SW480 (cell line): ENCODE measurements around the gene PAM16.
"Not testable (repeated sequence)": the region's sequence is repeated elsewhere in the genome, so short reads cannot be mapped to it uniquely, and the experiment has no call there.

Experiments used
- DNase-seq: peaks from one replicate; pipeline ENCODE4 v3.0.0-alpha.2; 2016; ENCODE audit warnings: low spot score

PAM16 gene

DNA sequence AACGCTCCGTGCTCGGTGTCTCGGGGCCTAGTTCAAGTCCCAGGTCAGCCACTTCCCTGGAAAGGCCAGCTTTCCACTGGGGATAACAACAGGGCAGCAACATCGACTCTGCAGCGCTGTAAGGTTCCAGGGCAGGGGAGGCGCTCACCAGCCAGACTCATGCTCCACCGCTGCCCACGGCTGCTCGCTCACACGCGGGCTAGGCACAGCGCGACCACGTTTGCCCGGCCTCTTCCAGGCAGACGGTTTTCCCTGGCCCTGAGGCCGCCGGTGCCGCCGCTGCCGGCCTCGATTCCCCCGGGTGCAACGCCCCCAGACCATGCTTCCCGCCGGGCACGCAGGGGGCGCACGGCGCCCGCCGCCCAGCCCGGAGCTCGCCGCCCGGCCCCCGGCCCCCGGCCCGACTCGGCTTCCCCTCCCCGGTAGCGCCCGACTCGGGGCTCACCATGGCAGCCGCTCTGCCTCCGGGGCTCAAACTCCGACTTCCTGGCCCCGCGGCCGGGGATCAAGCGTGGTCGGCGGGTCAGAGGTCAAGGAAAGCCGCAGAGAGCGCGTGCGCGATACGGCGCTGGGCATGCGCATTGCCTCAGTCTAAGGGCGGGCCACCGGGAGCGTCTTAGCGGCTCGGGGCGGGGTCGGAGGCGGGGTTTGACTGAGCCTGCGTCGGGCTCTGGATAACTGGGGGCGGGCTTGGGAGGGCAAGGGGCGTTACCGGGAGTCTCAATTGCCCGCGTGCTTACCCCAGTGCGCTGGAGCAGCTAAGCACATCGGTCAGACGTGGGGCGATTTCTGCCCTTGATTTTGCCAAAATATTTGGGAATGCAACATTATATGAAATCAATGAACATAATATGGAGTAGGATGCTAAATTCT, at the start of gene PAM16:
PAM16 (minus strand) TSS at position 535 of the 873 bp plus-strand sequence; CDS start at position 448, 87 bp downstream.
- peak; percentile 90 for DNase-seq

DNA sequence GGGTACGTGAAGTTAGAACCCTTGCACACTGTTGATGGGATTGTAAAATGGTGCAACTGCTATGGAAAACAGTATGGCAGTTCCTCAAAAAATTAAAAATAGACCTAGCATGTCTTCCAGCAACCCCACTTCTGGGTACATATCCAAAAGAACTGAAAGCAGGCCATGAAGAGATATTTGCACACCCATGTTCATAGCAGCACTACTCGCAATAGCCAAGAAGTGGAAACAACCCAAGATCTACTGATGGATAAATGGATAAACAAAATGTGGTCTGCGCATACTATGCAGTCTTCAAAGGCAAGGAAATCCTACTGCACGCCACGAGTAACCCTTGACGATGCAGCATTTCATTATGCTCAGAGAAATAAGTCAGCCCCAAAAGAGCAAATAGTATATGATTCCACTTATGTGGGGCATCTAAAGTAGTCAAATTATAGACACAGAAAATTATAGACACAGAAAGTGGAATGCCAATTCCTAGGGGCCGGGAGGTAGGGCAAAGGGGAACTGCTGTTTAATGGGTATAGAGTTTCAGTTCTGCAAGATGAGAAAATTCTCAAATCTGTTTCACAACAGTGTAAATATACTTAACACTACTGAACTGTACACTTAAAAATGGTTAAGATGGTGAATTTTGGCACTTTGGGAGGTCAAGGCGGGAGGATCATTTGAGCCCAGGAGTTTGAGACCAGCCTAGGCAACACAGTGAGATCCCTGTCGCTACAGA, 48.0 kb upstream of the PAM16 start:
- DNase-seq, result no peak

DNA sequence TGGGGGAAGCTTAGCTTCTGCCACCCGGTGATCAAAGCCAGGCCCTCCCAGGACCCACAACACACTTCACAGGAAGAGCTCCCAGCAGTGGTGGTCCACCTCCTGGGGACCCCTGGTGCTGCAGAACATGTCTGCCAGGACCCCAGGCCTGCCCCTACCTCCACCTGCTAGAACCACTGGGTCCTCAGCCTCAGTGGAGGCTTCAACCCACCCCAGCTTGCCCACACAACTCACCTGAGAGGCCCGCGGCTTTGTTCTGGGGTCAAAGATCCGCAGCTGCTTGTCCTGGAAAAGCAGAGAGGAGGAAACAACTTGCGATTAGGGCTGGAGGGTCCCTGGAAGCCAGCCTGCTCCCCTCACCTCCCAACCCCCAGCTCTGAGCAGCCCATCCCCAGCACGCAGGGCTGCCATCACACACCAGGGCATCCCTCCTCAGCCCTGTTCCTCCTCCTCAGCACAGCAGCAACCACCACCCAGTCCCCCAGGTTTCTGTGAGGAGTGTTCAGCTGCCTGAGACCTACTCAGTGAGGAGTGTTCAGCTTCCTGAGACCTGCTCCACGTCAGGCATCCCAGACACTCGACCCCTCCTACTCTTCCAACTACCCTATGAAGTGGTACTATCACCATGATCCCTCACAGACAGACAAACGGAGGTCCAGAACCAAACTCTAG, 44.1 kb upstream of the PAM16 start:
- DNase-seq, result no peak

DNA sequence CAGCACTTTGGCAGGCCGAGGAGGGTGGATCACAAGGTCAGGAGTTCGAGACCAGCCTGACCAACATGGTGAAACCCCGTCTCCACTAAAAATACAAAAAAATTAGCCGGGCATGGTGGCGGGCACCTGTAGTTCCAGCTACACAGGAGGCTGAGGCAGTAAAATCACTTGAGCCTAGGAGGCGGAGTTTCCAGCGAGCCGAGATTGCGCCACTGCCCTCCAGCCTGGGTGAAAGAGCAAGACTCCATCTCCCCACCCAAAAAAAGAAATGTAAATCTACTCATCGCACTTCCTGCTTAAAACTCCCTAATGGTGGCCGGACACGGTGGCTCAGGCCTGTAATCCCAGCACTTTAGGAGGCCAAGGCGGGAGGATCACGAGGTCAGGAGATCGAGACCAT, 42.7 kb upstream of the PAM16 start:
- not testable (repeated sequence) for DNase-seq

DNA sequence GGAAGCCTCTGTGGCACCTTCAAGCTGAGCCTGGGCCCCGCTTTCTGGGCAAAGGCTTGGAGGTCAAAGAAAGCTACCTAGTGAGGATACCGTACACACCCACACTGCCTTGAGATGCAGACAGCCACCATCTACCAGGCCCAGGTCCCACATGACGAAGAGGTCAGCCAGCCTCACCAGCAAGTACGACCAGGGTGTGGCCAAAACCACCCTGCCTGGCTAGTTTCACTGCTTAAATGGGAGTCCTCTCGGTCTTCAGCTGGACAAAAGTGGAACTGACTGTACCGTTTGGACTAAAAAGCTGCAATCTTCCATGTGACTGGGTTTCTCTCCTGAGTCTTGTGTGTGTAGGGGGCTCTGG, 42.1 kb upstream of the PAM16 start:
- DNase-seq, result peak; percentile 89

DNA sequence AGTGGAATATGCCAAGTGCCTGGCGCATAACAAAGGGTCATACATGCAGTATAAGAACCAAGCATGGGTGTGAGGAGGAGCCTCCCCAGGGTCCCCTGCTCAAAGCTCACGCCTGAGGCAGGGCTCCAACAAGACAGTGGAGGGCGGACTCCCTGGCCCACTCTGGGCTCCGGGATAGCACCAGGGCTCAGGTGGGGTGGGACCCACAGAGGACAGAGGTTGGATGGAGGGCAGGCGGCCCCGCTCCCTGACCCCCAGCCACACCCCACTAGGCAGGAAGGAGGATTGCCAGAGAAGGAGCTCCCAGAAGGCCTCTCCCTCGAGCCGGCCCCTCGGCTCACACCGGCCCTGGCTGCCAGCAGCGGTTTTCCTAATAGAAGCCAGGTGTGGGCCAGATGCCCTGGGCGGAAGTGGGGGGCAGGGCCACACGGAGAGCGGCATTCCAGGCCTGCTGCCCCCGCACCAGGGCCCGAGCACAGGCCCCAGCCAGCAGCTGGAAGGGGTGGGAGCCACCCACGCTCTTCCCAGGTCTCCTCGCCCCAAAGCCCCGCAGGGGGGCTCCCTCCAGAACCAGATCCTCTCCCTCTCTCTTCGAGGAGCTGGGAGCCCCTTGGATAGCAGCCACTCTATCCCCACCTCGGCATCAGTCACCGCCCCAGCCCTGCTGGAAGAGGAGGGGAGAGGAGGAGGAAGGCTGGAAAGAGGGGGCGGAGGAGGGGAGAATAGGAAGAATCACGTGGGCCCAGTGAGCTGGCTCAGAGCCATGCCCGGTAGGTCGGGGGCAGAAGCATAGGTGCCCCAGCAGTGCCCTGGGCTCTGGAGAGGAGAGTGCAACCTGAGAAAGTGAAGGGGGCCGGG, 41.5 kb upstream of the PAM16 start:
- peak; percentile 90 for DNase-seq

DNA sequence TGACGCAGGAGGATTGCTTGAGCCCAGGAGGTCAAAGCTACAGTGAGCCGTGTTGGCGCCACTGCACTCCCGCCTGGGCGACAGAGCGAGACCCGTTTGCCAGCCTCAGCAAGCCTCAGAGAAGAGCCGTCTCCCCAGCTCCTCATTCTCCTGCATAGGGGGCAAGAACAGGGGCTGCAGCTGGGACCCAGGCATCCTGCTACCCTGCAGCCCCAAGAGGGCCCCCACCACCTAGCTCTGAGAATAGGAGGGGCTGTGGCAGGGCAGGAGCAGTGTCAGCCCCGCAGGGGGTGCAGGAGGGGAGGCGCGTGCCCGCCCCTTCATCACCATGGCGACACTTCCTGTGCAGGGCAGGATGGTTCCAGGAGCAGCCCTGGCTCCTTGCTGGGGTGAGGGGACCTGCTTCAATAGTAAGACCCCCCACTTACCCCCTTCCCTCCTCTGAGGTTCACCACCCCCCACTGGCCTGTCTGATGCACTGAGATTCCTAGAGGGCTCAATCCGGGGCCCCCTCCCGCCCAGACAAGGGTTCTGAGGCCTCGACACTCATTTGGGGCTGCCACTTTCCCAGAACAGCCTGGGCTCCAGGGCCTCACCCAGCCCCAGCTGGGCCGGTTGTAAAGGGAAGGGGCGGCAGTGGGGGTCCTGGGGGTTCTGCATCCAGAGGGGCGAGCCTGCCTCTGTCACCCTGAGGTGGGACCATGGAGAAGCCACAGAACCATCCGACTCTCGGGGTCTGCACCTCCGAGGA, 40.7 kb upstream of the PAM16 start:
- DNase-seq, result no peak

DNA sequence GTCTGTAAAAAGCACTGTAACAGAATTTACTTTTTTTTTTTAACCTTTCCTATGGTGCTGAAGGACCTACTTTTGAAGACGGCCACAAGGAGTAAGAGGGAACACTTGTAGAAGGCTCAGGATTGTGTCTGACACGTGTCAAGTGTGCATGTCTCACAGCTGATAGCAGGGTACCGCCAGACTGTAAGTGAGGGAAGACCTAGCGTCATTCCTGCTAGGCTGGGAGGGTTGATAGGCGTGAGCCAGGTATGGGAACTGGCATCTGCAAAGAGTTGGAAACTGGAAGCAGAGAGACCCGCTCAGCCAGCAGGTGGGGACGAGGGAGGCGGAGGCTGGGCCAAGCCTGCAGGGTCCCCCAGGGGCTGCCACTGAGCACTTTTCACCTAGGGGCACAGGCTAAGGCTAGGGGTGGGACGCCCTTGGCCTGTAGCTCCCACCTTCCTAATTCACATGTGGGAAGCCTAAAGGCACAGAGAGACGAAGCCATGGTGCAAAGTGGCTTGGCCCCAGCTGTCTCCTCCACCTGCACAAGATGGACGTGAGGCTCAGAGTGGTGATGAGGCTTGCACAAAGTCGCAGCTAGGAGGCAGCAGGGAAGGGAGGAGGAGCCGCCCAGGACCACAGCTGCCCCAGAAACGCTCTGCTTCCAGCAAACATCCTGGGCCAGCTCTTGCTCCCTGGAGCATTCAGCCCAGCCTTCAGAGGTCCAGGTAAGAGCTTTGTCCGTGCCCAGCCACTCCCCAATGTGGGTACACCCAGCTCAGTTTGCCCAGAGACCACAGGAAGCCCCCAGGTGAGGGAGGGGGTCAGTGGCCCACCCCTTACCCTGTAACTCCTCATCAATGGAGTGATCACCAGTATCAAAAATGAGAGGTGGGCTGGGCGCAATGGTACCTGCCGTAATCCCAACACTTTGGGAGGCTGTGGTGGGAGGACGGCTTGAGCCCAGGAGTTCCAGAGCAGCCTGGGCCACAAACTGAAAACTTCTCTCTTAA, 39.4 kb upstream of the PAM16 start:
- DNase-seq, result no peak

DNA sequence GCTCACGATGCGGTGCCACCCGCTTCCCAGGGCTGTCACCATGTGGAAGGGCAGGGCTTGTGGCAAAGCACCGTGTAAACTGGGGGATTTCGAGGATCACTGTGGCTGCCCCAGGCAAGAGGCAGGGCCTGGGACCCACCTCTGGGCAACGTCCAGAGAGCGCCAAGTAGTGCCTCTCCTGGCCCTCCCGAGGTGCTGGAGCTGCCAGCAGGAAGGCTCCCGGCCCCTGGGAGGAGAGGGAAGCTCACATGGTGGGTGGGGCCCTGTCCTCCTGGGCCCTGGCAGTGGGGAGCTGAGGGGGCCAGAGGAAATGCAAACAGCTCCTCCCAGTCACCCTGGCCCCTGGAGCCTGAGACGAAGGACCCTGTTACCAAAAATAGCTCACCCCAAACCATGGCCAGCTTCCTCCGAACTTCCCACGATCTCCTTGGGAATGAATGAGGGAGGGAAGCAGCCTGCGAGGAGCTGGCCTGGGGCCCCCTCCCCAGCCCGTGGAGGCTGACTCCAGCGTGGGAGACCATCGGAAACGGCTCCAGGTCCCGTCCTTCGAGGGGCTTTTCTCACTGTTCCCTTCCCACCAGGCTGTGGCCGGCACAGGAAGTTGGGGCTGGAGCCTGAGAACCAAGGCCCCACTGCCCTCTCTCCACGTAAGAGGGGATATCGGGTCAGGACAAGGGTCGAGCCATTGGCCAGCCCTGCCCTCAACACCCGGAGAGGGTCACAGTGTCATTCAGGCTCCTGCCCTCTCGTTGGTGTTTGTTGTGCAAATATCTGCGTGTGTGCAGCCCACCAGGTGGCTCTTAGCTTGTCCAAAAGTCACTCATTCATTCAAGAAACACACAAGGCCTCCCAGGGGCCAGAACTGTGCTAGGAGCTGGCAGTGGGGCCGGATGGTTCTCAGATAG, 38.2 kb upstream of the PAM16 start:
- no peak for DNase-seq

DNA sequence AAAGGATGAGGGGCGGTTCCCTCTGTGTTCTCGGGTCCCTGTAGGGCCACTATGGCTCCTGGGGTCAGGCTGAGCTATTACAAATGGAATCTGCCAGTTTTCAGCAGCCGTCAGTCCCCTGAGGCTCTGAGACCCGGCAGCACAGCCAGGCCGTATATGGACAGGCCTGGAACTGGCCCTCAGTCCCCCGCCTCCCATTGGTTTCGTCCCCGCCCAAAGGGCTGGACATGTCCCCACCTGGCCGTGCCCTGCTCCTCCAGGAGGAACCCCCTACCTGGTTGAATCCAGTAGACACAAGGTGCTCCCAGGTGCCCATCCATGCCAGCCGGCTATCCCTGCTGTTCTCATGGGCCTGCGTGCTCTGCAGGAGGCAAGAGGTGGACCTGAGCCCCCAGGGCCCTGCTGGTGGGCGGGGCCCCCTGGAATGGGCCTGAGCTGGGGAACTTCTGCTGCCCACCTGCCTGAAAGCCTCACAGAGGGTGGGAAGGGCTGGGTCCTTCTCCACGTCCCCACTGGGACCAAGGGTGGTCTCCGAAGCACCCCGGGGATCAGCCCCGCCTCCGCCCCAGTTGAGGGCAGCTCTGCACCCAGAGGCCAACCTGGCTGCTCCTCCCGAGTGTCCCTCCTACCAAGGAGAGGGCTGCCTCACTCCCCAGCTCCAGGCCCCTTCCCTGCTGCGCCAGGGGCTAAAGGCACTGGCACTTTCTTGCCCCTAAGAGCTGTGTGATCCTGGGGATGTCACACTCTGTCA, 37.3 kb upstream of the PAM16 start:
- no peak for DNase-seq

DNA sequence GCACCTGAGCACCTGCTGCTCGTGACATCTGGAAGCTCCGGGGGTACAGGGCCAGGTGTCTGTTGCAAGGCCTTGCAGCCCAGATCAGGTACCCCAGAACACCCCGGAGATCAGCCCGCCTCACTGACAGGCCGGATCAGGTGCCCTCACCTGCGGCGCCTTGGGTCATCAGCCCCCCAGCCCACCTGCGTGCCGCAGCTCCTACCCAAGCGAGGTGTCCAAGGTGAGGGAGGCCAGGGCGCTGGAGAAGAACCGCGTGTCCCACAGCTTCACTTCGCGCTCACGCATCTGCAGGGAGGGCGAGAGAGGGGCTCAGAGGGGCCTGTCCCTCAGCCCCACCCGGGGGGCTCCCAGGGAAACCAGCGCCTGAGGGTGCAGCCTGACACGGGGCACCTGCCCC, 36.7 kb upstream of the PAM16 start:
- no peak for DNase-seq

DNA sequence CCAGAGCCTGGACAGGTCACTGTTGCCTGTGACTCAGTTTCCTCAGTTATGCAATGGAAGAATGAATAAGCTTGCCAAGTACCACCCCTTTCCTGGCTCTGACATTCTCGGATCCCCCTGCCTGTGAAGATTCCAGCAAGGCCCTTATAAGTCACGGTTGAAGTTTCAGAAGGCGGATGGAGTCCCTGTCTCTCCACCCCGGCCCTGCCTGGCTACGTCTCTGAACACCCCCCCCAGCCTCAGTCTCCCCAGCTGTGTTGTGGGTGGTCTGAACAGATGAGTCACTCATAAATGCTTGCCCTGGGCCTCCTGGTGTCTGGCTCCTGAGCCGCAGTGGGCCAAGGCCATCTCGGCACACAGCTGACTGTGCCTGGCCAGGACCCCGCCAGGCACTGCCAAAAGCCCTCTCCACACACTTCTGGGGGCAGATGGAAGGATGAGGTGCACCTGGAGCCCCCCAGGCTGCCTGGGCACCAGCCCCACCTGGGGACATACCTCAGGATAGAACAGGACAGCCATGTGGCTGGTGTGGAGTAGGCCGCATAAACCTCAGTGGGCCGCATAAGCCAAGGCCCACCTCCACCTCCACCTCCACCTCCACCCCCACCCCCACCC, 35.9 kb upstream of the PAM16 start:
- DNase-seq, result no peak

DNA sequence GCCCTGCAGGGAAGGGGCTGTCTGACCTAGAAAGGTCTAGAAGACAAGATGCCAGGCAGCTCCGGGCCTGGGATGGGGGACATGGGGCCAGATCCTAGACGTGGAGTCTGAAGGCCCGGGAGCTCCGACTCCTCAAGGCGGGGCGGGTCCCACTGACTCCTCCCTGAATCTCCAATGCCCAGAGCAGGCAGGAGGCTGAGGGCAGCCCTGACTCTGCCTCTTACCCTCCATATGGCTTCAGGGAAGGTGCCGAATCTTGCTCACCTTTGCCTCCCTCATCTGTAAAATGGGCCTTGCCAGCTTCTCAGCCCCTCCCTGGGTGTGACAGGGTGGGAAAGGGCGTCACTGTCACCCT, 35.3 kb upstream of the PAM16 start:
- DNase-seq, result no peak

DNA sequence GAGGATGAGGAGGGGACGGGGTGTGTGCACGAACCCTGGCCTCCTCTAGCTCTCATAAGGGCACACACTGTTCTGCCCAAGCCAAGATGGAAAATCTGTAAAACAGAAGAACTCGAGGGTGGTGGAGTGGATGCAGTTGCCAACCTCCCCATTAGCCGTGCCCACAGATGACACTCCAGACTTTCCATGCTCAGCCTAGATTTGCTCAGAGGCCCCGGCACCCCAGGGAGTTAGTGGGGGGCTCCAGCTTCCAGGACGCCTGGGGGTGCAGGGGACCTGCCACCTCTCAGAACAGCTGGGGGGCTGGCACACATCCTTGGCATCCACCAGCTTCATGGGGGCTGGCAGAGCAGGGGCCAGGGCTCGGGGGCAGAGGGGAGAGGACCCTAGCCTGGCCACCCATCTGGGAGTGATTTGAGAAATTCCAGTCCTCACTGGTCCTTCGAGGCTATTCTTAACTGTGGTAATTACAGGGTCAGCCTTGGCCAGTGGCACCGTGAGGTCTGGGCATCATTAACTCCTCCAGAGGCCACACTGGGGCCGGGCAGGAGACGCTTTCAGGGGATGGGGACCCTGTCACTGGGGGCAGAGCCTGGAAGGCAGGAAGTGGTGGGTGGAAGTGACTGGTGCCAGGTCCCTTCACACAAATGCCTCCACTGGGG, 34.8 kb upstream of the PAM16 start:
- no peak for DNase-seq

DNA sequence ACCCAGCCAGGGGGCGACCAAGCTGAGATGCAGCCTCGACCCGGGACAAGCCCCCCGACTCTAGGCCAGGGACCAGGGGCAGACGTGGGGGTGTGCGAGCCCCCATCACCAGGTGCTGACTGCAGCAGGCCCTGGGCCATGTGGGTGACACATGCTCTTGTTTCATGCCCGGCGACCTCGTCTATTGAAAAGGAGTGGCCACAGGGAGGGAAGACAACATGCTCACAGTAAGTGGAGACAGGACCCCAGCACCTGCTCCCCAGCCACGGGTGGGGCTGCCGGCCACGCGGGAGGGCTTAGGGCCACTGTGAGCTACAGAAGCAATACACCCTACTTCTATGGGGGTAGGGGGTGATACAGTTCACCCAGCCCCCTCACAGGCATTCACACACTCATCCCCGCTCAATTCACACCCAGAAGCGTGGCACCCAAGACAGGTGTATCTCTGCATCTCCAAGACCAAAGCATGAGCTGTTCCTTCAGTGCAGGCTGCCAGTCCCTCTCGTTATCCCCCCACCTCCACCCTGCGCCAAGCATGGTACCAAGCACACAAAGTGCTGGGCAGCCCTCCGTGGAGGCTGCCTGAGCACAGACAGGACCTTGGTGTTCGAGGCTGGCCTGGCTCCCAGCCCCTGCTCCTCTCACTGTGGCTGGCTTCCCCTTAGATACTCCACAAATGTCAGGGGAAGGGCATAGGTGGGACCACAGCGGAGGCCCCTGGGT, 34.1 kb upstream of the PAM16 start:
- no peak for DNase-seq

DNA sequence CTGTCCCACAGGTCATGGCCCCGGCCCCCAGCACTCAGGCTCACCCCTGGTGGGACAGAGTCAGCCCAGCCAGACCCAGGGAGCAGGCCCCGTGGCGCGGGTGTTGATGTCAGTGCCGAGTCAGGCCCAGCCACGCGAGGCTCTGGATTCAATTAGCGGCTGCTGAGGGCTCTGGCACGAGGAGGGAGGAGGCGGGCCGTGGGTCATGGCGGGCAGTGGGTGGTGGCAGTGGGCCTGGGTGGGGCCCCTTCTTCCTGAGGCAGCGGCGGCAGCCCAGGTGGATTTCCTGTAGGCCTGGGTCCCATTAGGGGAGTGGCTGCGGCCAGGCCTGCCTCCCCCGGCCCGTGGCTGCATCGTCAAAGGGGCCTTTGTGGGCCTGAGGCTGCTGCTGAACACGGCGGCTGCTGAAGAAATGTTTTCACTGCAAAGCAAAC, 33.4 kb upstream of the PAM16 start:
- peak; percentile 66 for DNase-seq
